SIG-M5 (cell line): ENCODE results near the gene IKZF3.
"Not testable (repeated sequence)": the region's sequence is repeated elsewhere in the genome, so short reads cannot be mapped to it uniquely, and the experiment has no call there.

Source experiments
- DNase-seq: peaks from one replicate; lab custom pipeline; 2025; lab: John Stamatoyannopoulos, UW

IKZF3 gene

GRCh38 chr17:39716073-39716818, 147.9 kb downstream of the IKZF3 start:
- no peak for DNase-seq

- no peak for DNase-seq
Measured at GRCh38 chr17:39715375-39716072, 148.6 kb downstream of the IKZF3 start.

GRCh38 chr17:39714234-39714633, 149.9 kb downstream of the IKZF3 start:
- no peak for DNase-seq

GRCh38 chr17:39711851-39712250, 152.3 kb downstream of the IKZF3 start:
- no peak for DNase-seq

- not testable (repeated sequence) for DNase-seq
Measured at GRCh38 chr17:39711071-39711470, 153.0 kb downstream of the IKZF3 start.

GRCh38 chr17:39709998-39710964, 153.8 kb downstream of the IKZF3 start:
- no peak for DNase-seq

GRCh38 chr17:39709319-39709997, 154.7 kb downstream of the IKZF3 start:
- DNase-seq: no peak
